HG02885 (cell line): Measurements from ENCODE around the gene PAQR6.

Experiments used
- ATAC-seq: cut with Tn5 transposase; IDR thresholded peaks from one replicate; pipeline ENCODE4 v1.9.1; 2021; ENCODE audit warnings: mild to moderate bottlenecking; ENCODE audit not compliant: unreplicated experiment, poor library complexity

PAQR6 gene

DNA sequence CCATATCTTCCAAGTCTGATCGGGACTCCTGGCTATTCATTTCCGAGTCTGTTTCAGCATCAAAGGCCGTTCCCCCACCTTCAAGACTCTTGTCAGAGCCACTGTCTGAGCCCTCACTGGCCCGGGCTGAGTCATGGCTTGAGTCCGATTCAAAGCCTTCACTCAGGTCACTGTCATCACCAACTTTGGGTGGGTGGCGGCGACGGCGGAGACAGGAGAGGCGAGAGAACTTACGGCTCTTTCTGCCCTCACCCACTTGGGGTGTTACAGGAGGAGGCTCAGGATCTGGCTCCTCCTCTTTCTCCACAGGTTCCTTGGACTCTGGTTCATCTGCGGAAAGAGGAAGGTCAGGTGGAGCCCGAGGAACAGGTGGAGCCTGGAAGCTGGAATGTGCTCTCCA lies 18.2 kb upstream of the PAQR6 start:
- no peak for ATAC-seq

DNA sequence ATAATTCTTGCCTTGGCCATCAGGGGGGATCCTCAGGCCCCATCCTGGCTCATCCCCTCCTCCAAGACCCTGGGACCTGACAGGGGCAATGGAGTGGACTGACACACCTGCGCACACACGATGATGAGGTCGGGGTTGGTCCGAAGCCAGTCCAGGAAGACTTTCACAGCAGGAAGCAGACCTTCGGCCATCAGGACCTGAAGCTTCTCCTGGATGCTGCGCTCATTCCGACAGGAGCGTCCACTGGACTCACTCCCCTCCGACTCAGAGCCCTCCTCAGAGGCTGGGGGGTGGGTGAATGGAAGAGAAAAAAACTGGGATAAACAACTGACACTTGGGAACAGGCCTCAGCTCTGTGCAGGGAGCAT lies 15.4 kb upstream of the PAQR6 start:
- no peak for ATAC-seq

DNA sequence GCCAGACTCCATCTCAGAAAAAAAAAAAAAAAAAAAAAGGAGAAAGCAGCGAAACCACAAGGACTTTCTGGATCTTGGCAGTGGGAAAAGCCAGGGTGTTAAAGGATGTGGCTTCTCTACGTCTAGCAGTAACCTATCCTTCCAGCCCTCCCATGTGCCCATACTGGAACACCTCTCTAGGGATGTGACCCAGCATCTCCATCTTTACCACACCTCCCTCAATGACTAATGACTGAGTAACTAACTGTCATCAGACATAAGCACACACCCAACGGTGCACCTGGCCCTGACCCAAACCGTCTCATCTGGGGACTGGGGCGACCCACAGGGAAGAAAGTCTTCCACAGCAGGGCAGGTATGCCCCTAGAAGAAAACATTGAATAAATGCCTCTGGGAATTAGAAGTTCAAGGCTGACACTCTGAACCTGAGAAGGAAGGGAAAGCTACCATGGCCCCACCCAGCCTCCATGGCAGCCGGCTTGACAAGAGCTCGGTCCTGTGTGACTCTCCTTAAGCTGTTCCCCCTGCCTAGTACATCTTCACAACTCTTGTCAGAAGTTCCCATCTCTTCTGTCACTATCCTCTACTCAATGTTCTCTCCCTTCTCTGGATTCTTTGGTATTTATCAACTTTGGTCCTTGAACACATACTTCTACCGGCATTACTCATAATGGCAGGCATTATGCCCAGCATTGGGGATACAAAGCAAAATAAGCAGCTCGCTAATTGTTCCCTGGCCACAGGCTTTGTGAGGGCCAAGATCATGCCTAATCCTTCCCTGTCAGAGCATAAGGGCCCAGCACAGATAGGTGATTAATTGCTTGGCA lies 14.8 kb upstream of the PAQR6 start:
- ATAC-seq, result no peak

DNA sequence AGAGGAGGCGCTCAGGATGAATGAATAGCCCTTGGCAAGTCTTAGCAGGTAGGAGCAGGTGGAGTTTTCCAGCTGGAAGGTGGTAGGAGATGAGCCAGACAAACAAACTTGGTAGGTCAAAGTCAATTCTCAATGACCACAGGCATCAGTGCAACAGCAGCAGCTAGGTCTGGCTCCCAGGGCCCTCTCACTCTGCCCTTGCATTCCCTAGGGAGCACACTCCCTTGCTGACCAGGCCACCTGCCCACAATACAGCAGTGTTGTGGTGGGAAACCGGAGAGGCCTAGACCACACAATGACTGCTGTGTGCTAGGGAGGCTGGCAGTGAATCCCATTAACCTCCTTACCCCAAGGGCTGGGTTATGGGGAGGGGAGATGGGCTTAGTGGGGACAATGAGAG lies 13.0 kb upstream of the PAQR6 start:
- no peak for ATAC-seq

DNA sequence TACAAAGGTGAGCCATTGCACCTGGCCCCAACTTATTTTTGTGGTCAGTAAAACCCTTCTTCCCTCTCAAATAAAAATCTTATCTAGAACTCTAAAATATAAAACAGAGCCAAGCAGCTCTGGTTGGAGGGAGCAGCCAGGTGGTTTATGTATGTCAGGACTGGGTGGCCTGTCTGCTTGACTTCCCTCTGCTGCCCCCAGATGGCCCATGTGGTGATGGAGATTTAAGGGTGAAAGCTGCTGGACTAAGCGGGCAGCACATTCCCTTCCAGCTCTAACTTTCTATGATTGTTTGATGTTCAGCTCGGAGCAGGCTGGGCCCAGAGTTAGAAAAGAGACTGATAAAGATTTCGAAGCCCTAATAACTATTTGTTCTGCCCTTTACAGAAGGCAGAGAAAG lies 11.9 kb upstream of the PAQR6 start:
- ATAC-seq, result no peak

DNA sequence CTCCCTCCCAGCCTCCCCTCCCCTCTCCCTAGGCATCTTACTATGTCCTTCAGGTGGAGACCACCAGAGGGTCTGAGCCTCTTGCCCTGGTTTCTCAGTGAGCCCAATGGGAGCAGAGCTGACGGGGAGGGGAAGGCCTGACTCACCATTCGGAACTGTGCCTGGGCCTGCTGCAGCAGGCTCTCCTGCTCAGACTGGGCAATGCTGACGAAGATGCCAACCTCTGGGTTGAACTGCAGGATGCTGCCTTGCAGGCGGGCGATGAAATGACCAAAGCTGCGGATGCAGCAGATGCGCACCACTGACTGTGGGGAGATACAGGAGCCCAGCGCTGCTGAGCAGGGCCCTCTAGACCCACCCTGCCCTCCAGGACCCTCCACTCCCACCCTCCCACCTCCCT lies 11.0 kb upstream of the PAQR6 start:
- ATAC-seq, result no peak

DNA sequence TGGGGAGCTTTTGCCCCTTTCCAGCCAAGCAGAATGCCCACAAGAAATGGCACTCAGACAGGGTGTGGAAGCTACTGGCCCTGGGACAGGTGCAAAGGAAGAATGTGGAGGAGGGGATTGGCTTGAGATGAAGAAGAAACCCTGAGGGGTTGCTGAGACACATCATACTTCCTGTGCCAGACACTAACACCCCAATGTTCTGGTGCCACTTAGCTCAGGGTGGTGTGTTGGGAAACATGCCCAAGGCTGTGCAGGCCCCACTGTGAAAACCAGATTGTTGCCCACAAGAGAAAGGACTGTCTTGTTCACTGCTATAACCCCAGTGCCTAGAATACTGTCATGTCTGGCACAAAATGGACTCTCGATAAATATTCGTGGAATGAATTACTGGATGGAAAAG lies 9.9 kb upstream of the PAQR6 start:
- ATAC-seq, result no peak

DNA sequence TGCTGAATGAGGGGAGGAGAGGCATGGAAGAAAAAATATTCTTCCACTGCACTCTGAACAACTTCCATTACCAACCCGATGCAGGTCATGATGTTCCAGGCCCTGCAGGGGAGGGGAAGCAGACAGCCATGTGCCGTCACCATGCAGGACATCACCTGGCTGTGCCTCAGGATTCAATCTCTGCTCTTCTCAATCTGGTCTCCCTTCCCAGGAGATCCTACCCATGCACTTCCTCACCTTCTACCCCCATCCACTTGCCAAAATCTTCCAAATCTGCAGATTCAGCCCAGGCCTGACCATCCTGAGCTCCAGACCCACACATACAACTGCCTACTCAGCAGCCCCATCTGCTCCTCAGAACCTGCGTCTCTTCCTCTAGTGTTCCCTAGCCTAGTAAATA lies 5.8 kb upstream of the PAQR6 start:
- ATAC-seq, result no peak

DNA sequence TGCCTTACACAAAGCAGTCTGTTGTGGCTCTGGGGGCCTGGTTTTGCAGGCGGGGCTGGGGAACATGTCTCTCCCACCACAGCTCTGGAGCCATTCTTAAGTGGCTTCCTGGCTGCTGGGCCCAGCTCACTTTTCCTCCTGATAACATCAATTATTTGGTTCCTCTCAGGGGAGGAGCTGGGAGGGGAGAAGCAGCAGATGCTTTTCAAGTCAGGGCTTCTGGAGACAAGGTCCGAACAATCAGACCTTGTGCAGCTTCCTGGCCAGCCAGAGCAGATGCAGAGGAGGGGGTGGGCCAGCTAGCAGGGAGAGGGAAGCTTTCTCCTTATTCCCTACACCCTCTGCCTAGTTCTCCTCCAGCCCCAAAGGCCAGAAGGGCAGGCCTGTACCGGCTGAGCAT lies 3.7 kb upstream of the PAQR6 start:
- no peak for ATAC-seq

DNA sequence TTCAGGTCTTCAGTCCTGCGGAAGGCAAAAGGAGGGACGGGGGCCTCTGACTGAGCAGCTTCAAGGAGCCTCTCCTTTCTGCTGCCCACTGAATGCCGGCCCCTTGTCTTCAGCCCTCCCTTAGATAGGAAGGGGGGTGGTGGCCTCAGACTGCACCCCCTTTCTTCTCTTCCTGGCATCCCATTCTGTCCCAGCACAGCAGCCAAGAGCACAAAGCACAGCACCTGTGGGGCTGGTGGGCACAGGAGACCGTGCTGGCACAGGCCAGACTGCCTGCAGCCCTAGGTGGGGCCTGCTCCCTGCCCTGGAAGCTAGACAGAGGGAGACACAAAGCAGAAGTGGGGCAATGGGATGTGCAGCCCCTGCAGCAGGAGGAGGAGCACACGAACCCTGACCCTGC lies 1.7 kb upstream of the PAQR6 start:
- no peak for ATAC-seq

DNA sequence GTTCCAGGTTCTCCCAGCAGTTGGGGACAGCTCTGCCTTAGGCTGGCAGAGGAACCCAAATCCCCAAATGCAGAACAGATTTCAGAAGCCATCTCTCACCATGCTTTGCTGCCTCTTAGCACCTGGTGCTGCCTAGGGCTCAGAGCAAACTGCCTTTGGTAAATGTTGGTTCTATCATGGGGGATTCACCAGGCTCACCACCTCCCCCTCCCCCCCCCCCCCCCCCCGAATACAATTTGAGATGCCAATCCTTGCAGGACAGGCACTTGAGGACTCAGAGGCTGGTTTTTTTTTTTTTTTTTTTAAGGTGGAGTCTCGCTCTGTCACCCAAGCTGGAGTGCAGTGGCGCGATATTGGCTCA lies 447 bp upstream of the PAQR6 start:
- ATAC-seq, result no peak

DNA sequence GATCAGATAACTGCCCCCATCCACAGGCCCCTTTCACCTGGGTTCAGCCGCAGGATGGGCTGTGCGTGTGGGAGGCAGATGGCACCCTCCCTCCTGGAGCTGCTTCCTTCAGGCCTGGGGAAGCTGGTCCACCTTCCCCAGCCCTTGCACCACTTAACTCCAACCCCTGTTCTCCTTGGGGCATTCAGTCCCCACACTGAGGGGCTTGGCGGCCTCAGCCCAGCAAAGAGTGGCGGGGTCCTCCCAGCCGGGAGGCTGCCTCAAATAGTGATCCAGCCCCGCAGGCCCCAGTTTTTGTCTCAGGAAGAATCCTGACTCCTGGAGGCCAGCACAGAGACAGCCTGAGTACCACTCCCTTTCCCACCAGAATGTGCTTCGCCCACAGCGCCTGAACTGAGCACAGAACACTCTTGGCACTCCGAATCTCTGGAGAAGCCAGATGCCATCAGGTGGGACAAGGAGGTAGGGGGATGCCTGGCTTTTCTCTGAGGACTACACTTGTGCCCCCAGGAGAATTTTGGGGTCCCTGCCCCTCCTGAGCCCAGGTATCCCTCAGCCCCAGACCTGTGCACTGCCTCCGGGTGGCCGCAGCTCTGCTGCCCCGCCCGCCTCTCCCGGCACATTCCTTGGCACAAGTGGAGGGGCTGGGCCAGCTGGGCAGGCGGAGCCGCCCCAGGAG lies 936 bp downstream of the PAQR6 start:
- no peak for ATAC-seq

DNA sequence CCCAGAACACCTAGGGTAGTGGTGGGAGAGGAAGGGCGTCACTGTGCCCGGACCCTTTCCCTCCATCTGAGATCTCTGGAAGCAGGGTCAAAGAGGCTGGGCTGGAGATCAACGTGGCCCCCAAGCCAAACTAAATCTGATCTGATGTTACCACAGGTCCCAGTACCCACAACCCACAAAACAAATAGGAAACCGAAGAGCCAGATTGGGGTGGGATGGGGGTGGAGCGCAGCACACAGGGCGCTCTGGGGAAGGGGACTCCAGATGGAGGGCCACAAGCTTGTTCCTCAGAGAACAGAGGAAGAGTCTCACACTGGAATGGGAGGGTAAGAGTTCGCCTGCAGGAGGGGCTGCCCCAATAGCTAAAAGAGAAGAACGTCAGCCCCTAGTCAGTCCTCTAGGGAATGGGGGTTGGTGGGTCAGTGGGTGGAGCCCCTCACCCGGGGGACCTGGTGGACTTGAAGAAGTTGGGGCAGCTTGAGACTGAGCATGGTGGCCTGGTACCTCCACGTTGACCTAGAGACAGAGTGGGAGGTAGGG lies 1.5 kb downstream of the PAQR6 start:
- no peak for ATAC-seq

DNA sequence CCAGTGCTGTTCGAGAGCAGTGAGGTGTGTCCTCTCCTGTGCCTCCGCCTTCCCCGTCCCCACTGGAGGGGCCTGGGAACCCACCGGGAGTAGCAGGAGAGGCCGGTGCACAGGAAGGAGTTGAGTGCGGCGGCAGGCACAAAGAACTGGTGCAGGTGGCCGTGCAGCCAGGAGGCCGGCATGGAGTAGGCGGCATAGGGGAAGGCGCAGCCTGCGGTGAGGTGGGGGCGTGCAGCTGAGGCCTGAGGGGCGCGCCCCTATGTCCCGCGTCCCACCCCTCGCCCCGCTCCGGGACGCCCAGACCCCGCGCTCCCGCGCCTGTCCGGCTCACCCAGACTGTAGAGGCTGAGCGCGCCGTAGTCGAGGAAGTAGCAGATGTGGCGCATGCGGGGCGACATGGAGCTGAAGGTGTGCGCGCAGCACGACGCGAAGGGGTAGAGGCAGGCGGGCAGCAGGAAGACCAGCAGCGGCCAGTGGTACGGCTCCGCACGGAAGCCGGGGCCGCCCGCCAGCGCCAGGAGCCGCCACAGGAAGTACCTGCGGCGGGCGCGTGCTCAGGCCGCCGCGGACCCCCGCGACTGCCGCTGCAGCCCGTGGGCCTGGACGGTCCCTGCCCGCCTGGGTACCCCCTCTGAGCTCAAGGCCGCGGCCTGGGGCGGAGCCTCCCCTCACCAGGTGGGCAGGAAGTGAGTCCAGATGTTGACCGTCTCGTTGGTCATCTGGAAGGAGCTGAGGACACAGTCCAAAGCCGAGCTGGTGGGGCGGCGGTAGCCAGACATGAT lies 2.2 kb downstream of the PAQR6 start:
- no peak for ATAC-seq

DNA sequence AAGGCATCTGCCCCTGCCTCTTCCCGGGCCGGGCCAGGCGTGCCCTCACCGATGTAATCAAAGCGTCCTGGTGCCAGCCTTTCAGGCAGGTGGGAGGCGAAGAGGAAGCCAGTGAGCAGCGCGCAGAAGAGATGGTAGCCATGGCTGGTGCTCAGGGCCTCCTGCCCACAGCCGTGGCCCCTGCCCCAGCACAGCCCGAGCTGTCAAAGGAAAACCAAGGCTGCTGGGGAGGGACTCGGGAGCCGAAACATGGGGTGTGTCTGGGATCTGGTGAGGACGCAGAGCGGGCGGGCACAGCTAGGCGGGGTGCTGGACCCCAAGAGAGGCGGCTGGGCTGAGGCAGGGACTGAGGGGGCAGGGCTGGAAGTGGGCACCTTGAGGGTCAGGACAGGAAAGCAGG lies 3.1 kb downstream of the PAQR6 start:
- no peak for ATAC-seq

DNA sequence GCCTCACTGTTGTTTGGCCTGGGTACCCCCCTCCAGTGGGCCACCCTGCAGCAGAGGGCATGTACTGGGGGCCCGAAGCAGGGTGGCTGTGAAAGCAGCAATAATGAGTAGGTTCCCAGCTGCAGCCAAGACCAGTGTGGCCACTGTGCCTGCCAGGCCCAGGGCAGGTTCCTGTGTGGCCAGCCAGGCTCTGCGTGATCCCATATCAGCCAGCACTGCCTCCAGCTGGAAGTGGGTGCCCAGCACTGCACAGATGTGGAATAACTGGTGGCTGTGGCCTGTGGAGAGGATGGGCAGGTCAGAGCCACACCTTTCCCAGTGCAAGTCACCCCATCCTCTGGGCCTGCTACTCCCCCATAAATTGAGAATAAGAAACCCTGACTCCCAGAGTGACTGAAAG lies 3.7 kb downstream of the PAQR6 start:
- no peak for ATAC-seq

DNA sequence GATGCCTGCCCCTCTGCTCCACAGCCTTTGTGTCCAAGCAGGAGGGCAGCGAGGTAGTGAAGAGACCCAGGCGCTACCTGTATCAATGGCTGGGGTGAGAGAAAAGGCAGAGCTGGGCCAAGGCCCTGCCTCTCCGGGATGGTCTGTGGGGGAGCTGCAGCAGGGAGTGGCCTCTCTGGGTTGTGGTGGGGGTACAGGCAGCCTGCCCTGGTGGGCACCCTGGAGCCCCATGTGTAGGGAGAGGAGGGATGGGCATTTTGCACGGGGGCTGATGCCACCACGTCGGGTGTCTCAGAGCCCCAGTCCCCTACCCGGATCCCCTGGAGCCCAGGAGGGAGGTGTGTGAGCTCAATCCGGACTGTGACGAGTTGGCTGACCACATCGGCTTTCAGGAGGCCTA lies 5.1 kb downstream of the PAQR6 start:
- no peak for ATAC-seq

DNA sequence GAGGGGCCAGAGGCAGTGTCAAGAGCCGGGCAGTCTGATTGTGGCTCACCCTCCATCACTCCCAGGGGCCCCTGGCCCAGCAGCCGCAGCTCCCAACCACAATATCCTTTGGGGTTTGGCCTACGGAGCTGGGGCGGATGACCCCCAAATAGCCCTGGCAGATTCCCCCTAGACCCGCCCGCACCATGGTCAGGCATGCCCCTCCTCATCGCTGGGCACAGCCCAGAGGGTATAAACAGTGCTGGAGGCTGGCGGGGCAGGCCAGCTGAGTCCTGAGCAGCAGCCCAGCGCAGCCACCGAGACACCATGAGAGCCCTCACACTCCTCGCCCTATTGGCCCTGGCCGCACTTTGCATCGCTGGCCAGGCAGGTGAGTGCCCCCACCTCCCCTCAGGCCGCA lies 5.9 kb downstream of the PAQR6 start, which contains the start of gene BGLAP:
TSS of gene BGLAP (plus strand) at position 259 of the 400 bp plus-strand sequence. CDS start at position 307, 48 bp downstream.
- no peak for ATAC-seq

DNA sequence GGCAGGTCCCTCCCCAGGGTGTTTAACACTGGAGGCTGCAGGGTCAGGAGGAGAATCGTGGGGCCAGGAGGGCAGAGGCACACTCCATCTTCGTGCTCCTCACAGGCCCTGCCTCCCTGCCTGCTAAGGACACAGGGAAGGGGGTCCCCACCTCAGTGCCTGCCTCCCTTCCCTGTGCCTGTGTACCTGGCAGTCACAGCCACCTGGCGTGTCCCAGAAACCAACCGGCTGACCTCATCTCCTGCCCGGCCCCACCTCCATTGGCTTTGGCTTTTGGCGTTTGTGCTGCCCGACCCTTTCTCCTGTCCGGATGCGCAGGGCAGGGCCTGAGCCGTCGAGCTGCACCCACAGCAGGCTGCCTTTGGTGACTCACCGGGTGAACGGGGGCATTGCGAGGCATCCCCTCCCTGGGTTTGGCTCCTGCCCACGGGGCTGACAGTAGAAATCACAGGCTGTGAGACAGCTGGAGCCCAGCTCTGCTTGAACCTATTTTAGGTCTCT lies 6.5 kb downstream of the PAQR6 start:
- no peak for ATAC-seq

DNA sequence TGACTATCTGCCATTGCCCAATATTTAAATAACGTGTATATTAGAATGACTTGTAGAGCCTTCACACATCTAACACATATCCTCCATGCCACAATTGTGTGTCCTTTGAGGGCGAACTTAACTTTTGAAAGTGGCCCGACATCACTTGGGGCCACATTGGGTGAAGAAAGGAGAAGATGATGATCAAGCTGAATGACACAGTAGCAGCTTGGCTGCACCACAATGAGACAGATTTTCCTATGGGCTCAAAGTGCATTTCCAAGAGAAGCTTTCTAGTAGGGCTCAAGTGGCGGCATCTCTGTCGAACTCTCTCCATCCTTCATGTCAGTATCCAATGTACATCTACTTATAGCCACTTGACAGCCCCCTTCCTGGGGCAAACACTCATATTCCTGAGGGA lies 9.6 kb downstream of the PAQR6 start:
- ATAC-seq, result no peak

DNA sequence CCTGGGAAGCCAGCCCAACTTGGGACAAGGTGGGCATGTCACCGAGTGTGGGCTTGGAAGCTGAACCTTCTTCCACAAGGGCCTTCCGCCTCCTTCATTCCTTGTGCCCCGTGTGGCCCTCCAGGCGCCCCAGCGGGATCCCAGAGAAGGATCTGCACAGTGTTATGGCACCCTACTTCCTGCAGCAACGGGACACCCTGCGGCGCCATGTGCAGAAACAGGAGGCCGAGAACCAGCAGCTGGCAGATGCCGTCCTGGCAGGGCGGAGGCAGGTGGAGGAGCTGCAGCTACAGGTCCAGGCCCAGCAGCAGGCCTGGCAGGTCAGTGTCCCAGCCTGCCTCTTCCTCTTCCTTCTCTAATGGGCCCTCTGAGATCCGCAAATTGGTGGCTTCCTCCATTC lies 11.7 kb downstream of the PAQR6 start:
- ATAC-seq, result no peak
